ENCODE data around the gene MBNL2.

Gene MBNL2

DNA sequence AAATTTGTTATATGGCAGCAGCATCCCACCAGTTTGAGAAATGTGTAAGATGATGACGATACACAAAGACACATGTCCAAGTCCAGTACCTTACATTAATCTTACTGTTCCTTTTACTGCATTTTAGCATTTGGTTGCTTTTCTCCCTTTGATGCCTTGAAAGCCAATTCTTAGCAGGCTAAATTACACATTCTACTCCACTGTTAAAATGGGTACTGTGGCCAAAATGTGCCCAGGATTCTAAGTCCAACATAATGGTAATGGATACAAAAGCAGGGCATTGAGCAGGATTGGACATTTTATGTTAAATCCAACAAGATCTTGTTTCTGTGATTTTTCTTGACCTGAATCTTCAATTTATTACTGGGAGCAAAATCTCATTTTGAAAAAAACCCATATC is 159.1 kb downstream of the MBNL2 start:
- TF ChIP-seq NFIC (IDR thresholded peaks at IDR 0.05) (no peak), TCF12 (IDR thresholded peaks at IDR 0.05; ENCODE audit: low read depth) (no peak), CEBPB (IDR thresholded peaks at IDR 0.05) (no peak), EGR1 (IDR thresholded peaks at IDR 0.05) (no peak), FOXM1 (IDR thresholded peaks at IDR 0.05; ENCODE audit: borderline replicate concordance, low read depth) (no peak), CREB1 (IDR thresholded peaks at IDR 0.05; ENCODE audit: low read depth) (no peak), YY1 (IDR thresholded peaks at IDR 0.05; ENCODE audit: low read depth) (no peak), TAF1 (IDR thresholded peaks at IDR 0.05; ENCODE audit: low read depth) (no peak), TEAD4 (IDR thresholded peaks at IDR 0.05) (no peak), RAD21 (IDR thresholded peaks at IDR 0.05; ENCODE audit: low read depth) (no peak), ZBTB7A (IDR thresholded peaks at IDR 0.05; ENCODE audit: low read depth) (no peak), EP300 (IDR thresholded peaks at IDR 0.05; ENCODE audit: borderline replicate concordance) (no peak)
- TF ChIP-seq, protein P1, sequence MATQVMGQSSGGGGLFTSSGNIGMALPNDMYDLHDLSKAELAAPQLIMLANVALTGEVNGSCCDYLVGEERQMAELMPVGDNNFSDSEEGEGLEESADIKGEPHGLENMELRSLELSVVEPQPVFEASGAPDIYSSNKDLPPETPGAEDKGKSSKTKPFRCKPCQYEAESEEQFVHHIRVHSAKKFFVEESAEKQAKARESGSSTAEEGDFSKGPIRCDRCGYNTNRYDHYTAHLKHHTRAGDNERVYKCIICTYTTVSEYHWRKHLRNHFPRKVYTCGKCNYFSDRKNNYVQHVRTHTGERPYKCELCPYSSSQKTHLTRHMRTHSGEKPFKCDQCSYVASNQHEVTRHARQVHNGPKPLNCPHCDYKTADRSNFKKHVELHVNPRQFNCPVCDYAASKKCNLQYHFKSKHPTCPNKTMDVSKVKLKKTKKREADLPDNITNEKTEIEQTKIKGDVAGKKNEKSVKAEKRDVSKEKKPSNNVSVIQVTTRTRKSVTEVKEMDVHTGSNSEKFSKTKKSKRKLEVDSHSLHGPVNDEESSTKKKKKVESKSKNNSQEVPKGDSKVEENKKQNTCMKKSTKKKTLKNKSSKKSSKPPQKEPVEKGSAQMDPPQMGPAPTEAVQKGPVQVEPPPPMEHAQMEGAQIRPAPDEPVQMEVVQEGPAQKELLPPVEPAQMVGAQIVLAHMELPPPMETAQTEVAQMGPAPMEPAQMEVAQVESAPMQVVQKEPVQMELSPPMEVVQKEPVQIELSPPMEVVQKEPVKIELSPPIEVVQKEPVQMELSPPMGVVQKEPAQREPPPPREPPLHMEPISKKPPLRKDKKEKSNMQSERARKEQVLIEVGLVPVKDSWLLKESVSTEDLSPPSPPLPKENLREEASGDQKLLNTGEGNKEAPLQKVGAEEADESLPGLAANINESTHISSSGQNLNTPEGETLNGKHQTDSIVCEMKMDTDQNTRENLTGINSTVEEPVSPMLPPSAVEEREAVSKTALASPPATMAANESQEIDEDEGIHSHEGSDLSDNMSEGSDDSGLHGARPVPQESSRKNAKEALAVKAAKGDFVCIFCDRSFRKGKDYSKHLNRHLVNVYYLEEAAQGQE (IDR thresholded peaks at IDR 0.05; ENCODE audit: low read depth) = no peak
- TF ChIP-seq, protein P2, sequence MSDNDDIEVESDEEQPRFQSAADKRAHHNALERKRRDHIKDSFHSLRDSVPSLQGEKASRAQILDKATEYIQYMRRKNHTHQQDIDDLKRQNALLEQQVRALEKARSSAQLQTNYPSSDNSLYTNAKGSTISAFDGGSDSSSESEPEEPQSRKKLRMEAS (IDR thresholded peaks at IDR 0.05) = no peak
- TF ChIP-seq, protein P3, sequence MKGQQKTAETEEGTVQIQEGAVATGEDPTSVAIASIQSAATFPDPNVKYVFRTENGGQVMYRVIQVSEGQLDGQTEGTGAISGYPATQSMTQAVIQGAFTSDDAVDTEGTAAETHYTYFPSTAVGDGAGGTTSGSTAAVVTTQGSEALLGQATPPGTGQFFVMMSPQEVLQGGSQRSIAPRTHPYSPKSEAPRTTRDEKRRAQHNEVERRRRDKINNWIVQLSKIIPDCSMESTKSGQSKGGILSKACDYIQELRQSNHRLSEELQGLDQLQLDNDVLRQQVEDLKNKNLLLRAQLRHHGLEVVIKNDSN (IDR thresholded peaks at IDR 0.05) = no peak

DNA sequence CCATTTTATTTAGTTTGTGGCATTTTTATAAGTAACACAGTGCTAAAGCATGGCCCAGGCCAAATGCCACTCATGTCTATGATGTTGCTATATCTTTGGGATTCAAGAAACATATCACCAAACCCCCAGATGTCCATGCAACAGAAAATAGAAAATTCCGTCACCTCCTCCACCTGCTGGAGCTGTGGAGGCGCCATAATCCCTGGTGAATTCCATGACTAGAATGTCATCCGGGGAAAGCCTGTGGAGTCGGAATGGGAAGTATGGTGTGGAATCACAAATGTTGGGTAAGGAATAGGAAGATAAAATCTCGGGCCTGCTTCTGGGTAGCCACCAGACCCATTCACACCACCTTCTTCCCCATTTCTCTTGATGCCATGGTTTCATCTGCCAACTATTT is 160.1 kb downstream of the MBNL2 start:
- no peak for TF ChIP-seq TCF12 (IDR thresholded peaks at IDR 0.05; ENCODE audit: low read depth)
- no peak for TF ChIP-seq FOXM1 (IDR thresholded peaks at IDR 0.05; ENCODE audit: borderline replicate concordance, low read depth)
- TF ChIP-seq EGR1 (IDR thresholded peaks at IDR 0.05) = no peak
- no peak for TF ChIP-seq CEBPB (IDR thresholded peaks at IDR 0.05)
- no peak for TF ChIP-seq TAF1 (IDR thresholded peaks at IDR 0.05; ENCODE audit: low read depth)
- TF ChIP-seq CREB1 (IDR thresholded peaks at IDR 0.05; ENCODE audit: low read depth) = no peak
- TF ChIP-seq, protein P3 (IDR thresholded peaks at IDR 0.05) = no peak
- TF ChIP-seq YY1 (IDR thresholded peaks at IDR 0.05; ENCODE audit: low read depth) = no peak
- TF ChIP-seq ZBTB7A (IDR thresholded peaks at IDR 0.05; ENCODE audit: low read depth) = no peak
- no peak for TF ChIP-seq TEAD4 (IDR thresholded peaks at IDR 0.05)
- no peak for TF ChIP-seq RAD21 (IDR thresholded peaks at IDR 0.05; ENCODE audit: low read depth)
- TF ChIP-seq, protein P2 (IDR thresholded peaks at IDR 0.05) = no peak
- TF ChIP-seq NFIC (IDR thresholded peaks at IDR 0.05) = no peak
- TF ChIP-seq, protein P1 (IDR thresholded peaks at IDR 0.05; ENCODE audit: low read depth) = no peak
- TF ChIP-seq EP300 (IDR thresholded peaks at IDR 0.05; ENCODE audit: borderline replicate concordance) = no peak

DNA sequence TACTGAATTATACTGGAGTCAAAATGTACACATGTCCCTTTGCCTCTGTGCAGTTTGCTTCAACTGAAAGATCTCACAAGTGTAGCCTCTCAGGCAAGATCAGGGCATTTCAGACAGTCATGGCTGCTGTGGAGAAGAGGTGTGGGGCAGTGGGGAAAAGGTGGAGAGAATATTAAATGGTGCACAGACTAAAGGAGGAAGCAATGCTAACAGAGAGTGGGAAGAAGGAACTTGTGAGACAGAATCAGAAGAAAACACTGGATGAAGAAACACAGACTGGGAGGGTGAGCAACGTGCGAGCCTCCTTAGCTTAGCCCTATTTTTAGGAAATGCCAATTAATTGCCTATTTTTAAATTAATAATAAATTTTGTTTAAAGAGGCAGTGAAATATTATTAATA is 162.2 kb downstream of the MBNL2 start:
- TF ChIP-seq, protein P3 (IDR thresholded peaks at IDR 0.05) = no peak
- TF ChIP-seq TCF12 (IDR thresholded peaks at IDR 0.05; ENCODE audit: low read depth) = no peak
- TF ChIP-seq FOXM1 (IDR thresholded peaks at IDR 0.05; ENCODE audit: borderline replicate concordance, low read depth) = no peak
- no peak for TF ChIP-seq TEAD4 (IDR thresholded peaks at IDR 0.05)
- TF ChIP-seq RAD21 (IDR thresholded peaks at IDR 0.05; ENCODE audit: low read depth) = no peak
- no peak for TF ChIP-seq YY1 (IDR thresholded peaks at IDR 0.05; ENCODE audit: low read depth)
- no peak for TF ChIP-seq EGR1 (IDR thresholded peaks at IDR 0.05)
- TF ChIP-seq EP300 (IDR thresholded peaks at IDR 0.05; ENCODE audit: borderline replicate concordance) = no peak
- TF ChIP-seq, protein P2 (IDR thresholded peaks at IDR 0.05) = no peak
- TF ChIP-seq CREB1 (IDR thresholded peaks at IDR 0.05; ENCODE audit: low read depth) = no peak
- no peak for TF ChIP-seq CEBPB (IDR thresholded peaks at IDR 0.05)
- TF ChIP-seq TAF1 (IDR thresholded peaks at IDR 0.05; ENCODE audit: low read depth) = no peak
- TF ChIP-seq, protein P1 (IDR thresholded peaks at IDR 0.05; ENCODE audit: low read depth) = no peak
- TF ChIP-seq ZBTB7A (IDR thresholded peaks at IDR 0.05; ENCODE audit: low read depth) = no peak
- TF ChIP-seq NFIC (IDR thresholded peaks at IDR 0.05) = no peak
